ENCODE data around the gene MED9. TPM values are rescaled to one million over a fixed set of nuclear protein-coding genes. Genes with fewer than 3 reads are reported as not detected.

MED9 gene
- total RNA-seq, 4 donors from 2014 or later: 14.6 to 22.6 (median 17.4) TPM

- Histone ChIP-seq H3K9me3 (no peaks in the 10 kb centered on the region), H3K27me3 (no peaks in the 10 kb centered on the region), H3K27ac (peak overlapping the region; percentile 80), H3K36me3 (no peaks in the 10 kb centered on the region), H3K4me3 (no peak overlapping the region), H3K4me1 (peaks cover 29% of the 10 kb centered on the region)
- WGBS: 90% methylated on average over 2 of the region's 4 CpGs
- TF ChIP-seq POLR2A (IDR thresholded peaks at IDR 0.05): no peak
- no peak for TF ChIP-seq POLR2AphosphoS5 (IDR thresholded peaks at IDR 0.05)
- no peak for TF ChIP-seq EP300 (IDR thresholded peaks at IDR 0.05)
- TF ChIP-seq, protein P1, sequence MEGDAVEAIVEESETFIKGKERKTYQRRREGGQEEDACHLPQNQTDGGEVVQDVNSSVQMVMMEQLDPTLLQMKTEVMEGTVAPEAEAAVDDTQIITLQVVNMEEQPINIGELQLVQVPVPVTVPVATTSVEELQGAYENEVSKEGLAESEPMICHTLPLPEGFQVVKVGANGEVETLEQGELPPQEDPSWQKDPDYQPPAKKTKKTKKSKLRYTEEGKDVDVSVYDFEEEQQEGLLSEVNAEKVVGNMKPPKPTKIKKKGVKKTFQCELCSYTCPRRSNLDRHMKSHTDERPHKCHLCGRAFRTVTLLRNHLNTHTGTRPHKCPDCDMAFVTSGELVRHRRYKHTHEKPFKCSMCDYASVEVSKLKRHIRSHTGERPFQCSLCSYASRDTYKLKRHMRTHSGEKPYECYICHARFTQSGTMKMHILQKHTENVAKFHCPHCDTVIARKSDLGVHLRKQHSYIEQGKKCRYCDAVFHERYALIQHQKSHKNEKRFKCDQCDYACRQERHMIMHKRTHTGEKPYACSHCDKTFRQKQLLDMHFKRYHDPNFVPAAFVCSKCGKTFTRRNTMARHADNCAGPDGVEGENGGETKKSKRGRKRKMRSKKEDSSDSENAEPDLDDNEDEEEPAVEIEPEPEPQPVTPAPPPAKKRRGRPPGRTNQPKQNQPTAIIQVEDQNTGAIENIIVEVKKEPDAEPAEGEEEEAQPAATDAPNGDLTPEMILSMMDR (IDR thresholded peaks at IDR 0.05): no peak
- DNase-seq (ENCODE audit: low spot score in 2 of 2): peak in 1 of 2 donors; percentile 79
Measured at GRCh38 chr17:17446666-17447155, 30.1 kb upstream of the MED9 start.

- Histone ChIP-seq H3K4me1 (peaks cover 29% of the 10 kb centered on the region), H3K4me3 (no peak overlapping the region), H3K9me3 (no peaks in the 10 kb centered on the region), H3K27me3 (no peaks in the 10 kb centered on the region), H3K36me3 (no peaks in the 10 kb centered on the region), H3K27ac (peak overlapping the region; percentile 80)
- peak in 1 of 2 donors; percentile 72 for DNase-seq (ENCODE audit: low spot score in 2 of 2)
- TF ChIP-seq, protein P1 (IDR thresholded peaks at IDR 0.05): no peak
- TF ChIP-seq EP300 (IDR thresholded peaks at IDR 0.05) (no peak), POLR2A (IDR thresholded peaks at IDR 0.05) (no peak), POLR2AphosphoS5 (IDR thresholded peaks at IDR 0.05) (no peak)
- WGBS: 69% methylated on average over 2 of the region's 5 CpGs
Measured at GRCh38 chr17:17447264-17447663, 29.5 kb upstream of the MED9 start.

DNA sequence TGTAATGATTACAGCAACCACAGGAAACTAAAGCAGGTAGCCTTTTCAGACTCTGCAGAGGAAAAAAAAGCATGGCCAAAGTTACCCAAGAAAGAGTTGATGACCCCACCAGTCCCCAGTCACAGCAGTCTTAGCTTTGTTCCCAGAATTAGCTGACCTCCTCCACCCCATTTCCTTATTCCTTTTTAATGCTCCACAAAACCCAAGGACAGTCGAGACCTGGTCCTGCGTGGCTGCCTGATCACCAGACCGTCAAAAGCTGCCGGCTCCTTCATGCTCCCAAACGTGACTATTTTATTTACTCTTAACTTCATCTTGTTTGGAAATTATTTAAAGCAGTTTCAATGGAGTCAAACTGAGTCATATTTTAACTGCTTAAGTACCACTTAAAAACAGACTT, 28.7 kb upstream of the MED9 start:
- 55% methylated on average over 5 of the region's 5 CpGs for WGBS
- Histone ChIP-seq H3K4me3 (no peak overlapping the region), H3K27me3 (no peaks in the 10 kb centered on the region), H3K27ac (no peak overlapping the region), H3K9me3 (no peaks in the 10 kb centered on the region), H3K4me1 (peaks cover 29% of the 10 kb centered on the region), H3K36me3 (no peaks in the 10 kb centered on the region)
- no peak for TF ChIP-seq POLR2AphosphoS5 (IDR thresholded peaks at IDR 0.05)
- no peak for TF ChIP-seq EP300 (IDR thresholded peaks at IDR 0.05)
- TF ChIP-seq, protein P1 (IDR thresholded peaks at IDR 0.05): no peak
- no peak for TF ChIP-seq POLR2A (IDR thresholded peaks at IDR 0.05)
- no peak for DNase-seq (ENCODE audit: low spot score in 2 of 2)

- H3K27me3 ChIP-seq: no peaks in the 10 kb centered on the region
- 90% methylated on average over 1 of the region's 4 CpGs for WGBS
- H3K36me3 ChIP-seq: no peaks in the 10 kb centered on the region
- H3K4me3 ChIP-seq: no peak overlapping the region
- TF ChIP-seq, protein P1 (IDR thresholded peaks at IDR 0.05): no peak
- no peak for TF ChIP-seq POLR2A (IDR thresholded peaks at IDR 0.05)
- no peaks in the 10 kb centered on the region for H3K9me3 ChIP-seq
- peaks cover 26% of the 10 kb centered on the region for H3K4me1 ChIP-seq
- peak in 1 of 2 donors; percentile 44 for DNase-seq (ENCODE audit: low spot score in 2 of 2)
- no peak overlapping the region for H3K27ac ChIP-seq
Measured at GRCh38 chr17:17448723-17449122, 28.1 kb upstream of the MED9 start.

DNA sequence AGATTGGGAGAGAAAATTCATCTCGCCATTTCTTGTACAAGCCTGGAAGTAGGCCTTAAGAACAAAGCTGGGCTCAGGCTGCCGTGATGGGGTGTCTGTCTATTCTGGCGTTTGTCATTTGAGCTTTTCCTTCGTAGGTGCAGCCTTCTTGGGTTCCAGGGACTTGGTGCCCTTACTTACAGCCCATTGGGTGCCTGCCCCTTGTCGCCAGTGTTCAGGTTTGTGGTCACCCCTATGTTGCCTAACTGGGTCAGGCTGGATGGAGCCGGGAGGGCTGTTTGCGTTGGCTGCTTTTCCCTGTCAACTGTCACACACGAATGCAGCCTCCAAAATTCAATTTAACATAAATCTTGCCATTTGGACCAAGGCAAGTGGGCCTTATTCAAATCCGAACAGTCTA, 23.7 kb upstream of the MED9 start:
- TF ChIP-seq POLR2A (IDR thresholded peaks at IDR 0.05) (no peak), EP300 (IDR thresholded peaks at IDR 0.05) (no peak), POLR2AphosphoS5 (IDR thresholded peaks at IDR 0.05) (no peak)
- TF ChIP-seq, protein P1 (IDR thresholded peaks at IDR 0.05): no peak
- Histone ChIP-seq H3K4me3 (no peak overlapping the region), H3K27me3 (no peaks in the 10 kb centered on the region), H3K4me1 (no peaks in the 10 kb centered on the region), H3K36me3 (no peaks in the 10 kb centered on the region), H3K9me3 (no peaks in the 10 kb centered on the region), H3K27ac (no peak overlapping the region)
- 75% methylated on average over 9 of the region's 9 CpGs for WGBS
- peak in 1 of 2 donors; percentile 52 for DNase-seq (ENCODE audit: low spot score in 2 of 2)

All from suprapubic skin (tissue), 4 donors.